GM19395 (cell line): ENCODE results near the gene TRIM24.
"Not testable (repeated sequence)": the region's sequence is repeated elsewhere in the genome, so short reads cannot be mapped to it uniquely, and the experiment has no call there.

Experiments used
- ATAC-seq: cut with Tn5 transposase; IDR thresholded peaks from one replicate; pipeline ENCODE4 v1.9.1; 2021; ENCODE audit warnings: mild to moderate bottlenecking, moderate library complexity; ENCODE audit not compliant: unreplicated experiment

The TRIM24 gene

DNA sequence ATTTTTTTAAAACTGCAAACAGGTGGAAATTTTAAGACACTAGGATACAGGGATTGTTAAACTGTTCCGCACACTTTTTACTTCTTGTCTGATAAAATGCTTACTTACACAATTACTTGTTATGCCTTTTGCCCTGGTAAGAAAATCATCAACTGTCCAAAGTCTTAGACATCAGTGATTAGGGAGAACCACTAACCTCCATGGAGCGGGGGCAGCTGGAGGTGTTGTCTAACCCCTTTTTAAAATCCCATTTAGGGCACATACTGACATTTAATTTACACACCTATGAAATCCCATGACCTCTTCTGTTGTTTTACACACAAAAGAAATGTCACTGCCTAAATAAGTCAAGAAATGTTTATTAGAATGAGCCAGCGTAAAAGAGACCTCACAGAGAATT, 65.7 kb downstream of the TRIM24 start:
- ATAC-seq: no peak

DNA sequence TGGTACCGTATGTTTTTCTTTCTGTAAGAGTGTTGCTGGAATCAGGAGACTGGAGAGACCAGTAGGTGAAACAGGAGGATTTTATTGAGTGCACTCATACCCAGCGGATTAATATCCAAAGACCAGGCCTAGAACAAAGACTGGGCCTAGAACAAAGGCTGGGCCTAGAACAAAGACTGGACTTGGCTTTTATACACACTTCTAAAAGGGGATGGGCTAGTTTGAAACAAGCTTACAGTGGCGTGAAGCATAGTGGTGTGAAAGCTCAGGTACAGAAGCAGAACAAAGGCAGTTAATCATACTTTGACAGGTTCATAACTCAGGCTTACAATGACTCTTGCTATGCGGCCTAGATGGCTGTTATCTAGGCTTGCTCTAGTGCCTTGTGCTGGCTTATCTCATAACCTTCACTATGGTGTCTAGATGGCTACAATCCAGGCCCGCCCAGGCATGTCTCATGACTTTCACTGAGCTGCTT, 67.7 kb downstream of the TRIM24 start:
- no peak for ATAC-seq

DNA sequence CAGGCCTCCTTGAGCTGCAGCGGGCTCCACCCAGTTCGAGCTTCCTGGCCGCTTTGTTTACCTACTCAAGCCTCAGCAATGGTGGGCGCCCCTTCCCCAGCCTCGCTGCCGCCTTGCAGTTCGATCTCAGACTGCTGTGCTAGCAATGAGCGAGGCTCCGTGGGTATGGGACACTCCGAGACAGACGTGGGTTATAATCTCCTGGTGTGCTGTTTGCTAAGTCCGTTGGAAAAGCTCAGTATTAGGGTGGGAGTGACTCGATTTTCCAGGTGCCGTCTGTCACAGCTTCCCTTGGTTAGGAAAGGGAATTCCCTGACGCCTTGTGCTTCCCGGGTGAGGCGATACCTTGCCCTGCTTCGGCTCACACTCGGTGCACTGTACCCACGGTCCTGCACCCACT, 76.8 kb downstream of the TRIM24 start:
- not testable (repeated sequence) for ATAC-seq

DNA sequence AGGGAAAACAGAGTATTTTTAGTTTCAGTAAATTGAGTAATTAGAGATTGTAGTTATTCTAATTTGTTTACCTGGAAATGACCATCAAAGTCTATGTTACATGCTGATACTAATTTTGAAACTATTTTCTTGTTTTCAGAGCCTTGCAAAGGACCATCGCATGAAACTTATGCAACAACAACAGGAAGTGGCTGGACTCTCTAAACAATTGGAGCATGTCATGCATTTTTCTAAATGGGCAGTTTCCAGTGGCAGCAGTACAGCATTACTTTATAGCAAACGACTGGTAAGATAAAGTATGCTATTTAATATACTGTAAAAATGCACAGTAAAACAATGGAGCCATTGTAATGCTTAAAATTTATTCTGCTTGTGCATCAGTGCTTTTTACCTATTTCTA, 78.5 kb downstream of the TRIM24 start:
- ATAC-seq: peak; percentile 47

DNA sequence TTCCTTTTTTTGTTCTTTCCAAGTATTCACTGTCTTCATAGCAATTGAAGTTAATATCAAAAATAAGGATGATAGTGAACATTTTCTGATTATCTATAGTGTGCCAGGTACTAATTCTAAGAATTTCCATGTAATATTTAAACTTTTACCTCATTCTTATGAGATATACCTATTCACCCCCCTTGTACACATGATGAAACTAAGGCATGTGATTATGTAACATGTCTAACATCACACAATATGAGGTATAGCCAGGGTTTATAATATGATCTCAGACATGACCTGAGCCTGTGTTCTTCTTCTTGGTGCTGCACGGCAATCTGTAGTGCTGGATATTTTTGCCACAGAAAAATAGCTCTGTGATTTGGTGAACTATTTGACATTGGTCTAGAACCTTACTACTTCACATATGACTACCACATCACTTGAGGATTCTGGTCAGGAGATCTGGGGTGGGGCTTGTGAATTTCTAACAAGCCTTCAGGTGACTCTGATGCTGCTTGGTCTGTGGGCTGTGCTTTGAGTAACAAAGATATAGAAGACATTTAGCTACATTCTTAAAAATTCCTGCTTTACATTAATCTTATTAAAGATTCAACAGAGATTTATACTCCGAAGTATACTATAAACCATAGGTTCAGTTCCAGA, 79.1 kb downstream of the TRIM24 start:
- ATAC-seq: no peak

DNA sequence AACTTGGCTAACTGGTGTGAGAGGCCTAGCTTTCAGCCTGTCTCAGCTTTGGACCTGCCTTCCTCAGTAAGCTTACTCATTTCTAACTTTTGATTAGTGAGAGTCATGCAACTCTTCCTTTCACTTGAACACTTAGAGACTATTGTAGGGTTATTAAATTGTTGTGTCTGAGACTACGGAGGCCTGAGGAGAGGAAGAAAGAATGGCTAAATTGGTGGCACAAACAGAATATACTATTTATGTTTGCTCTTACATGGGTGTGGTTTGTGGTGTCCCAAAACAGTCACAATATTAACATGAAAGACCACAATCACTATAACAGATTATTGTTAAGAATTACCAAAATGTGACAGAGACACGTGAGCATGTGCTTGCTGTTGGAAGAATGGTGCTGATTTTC, 82.1 kb downstream of the TRIM24 start:
- ATAC-seq: peak; percentile 94

DNA sequence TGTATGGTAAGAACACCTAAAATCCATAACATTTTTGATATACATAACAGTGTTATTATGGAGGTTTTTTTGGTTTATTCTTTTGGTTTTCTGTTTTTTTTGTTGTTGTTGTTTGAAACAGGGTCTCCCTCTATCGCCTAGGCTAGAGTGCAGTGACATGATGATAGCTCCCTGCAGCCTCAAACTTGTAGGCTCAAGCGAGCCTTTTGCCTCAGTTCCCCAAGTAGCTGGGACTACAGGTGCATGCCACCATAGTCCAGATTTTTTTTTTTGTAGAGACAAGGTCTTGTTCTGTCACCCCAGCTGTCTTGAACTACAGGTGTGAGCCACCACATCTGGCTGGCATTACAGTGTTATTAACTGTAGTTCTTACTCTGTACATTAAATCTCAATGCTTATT, 83.7 kb downstream of the TRIM24 start:
- no peak for ATAC-seq

DNA sequence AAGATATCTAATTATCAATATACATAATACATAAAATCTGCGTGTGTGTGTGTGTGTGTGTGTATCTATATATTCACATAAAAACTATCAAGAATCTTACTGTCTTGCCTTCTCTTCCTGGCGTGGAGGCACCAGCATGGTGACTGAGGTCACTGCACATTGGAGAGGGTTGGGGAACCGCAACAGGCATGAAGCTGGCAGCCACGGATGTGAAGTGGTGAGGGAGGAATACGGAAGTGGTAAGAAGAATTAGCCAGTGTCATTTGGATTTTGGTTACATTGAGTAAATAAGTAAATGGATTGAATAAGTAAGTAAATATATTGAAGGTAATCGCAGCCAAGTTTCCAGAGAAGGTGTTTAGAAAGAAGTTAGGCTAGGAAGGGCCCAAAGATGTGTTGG, 85.1 kb downstream of the TRIM24 start:
- no peak for ATAC-seq

DNA sequence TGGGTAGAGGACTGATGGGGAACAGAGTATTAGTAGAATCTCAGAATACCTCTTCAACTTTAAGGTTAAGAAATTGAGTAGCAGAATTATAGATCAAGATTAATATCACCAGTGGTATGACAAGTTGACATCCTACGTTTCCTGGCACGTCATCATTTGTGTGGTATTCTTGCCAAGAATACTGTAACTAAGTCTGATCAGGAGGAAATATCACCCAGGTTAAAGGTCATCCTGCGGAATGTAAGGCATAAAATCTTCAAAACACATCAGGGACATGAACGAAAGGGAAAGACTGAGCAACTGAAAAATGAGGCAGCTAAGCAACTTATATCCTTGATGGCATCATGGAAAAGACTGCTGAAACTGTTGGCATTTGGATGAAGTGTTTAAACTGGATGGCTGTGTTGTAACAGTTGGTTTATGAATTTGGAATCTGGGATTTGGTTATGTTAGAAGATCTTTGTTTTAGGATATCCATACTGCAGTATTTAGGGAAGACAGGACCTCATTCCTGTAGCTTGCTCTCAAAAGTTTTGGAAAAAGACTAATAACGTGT, 86.1 kb downstream of the TRIM24 start:
- no peak for ATAC-seq

DNA sequence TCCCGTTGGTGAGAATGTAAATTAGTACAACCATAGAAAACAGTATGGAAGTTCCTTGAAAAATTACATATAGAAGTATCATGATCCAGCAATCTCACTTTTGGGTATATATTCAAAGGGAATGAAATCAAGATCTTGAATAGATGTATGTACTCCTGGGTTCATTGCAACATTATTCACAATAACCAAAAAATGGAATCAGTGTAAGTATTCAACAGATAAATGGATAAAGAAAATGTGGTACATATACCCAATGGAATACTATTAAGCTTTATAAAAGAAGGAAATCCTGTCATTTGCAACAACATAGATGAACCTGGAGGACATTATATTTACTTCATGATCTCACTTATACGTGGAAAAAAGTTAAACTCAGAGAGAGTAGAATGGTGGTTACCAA, 86.8 kb downstream of the TRIM24 start:
- ATAC-seq: no peak

DNA sequence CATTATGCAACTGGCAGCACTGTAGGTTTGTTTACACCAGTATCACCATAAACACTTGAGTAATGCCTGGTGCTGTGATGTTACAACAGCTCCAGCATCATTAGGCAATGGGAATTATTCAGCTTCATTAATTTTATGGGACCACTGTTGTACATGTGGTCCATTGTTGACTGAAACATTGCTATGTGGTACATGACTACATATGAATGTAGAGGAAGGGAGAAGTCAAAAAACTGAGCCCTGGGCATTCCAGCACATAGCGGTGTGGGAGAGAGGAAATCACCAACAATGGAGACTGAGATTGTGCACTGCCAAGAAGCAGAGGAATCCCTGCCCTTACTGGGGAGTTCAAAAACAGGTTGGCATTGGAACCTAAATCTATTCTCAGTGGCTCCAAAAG, 89.0 kb downstream of the TRIM24 start:
- no peak for ATAC-seq

DNA sequence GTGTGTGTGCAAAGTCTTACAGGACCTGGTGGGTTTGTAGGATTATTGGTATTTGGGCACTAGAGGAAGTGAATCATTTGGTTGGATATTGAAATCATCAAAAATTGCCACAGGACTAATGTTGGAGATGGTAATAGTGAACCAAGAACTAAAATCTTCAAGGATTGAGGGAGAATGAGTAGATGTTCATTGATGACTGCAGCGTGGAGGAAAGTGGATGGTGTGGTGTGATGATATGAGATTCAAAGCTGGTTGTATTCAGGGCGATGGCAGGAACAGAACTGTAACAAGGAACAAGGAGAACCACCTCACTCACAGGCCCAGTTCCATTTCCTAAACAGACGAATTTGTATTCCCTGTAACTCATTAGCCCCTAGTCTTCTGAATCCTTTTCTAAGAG, 90.3 kb downstream of the TRIM24 start:
- ATAC-seq: no peak

DNA sequence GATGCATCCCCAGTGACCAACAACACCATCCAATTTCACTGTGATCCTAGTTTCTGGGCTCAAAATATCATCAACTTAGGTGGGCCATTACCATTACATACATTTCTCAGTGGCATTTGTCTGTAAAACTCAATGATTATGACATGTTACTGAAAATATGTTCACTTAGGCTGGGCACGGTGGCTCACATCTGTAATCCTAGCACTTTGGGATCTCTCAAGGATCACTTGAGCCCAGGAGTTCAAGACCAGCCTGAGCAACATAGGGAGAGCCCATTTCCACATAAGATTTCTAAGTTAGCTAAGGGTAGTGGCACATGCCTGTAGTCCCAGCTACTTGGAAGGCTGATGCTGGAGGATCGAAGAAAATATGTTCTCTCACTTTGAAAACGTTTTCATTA, 91.0 kb downstream of the TRIM24 start:
- no peak for ATAC-seq

DNA sequence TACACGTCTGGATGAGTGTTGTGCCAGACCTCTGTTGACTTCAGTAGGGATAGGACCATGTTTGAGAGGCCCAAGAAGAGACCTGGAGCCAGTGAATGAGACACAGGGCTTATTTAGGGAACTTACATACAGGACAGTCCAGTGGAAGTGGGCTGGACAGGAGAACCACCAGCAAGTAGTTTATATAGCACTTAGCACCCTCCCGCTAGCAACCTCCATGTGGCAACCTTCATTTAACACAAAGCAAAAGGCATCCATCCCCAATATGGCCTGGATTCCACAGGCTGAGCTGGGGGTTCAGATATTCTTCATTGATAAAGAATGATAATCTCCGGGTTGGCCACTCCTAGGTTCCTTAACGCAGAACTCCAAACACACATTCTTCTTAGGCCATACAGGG, 93.7 kb downstream of the TRIM24 start:
- ATAC-seq: no peak

DNA sequence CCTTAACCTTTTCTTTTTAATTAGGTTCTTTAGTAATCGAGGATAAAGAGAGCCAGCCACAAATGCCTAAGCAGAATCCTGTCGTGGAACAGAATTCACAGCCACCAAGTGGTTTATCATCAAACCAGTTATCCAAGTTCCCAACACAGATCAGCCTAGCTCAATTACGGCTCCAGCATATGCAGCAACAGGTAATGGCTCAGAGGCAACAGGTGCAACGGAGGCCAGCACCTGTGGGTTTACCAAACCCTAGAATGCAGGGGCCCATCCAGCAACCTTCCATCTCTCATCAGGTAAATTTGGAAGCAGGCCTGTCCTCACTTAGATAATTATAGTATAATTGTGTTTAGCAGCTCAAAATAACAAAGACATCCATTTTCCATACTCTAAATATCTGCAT, 94.6 kb downstream of the TRIM24 start:
- no peak for ATAC-seq

DNA sequence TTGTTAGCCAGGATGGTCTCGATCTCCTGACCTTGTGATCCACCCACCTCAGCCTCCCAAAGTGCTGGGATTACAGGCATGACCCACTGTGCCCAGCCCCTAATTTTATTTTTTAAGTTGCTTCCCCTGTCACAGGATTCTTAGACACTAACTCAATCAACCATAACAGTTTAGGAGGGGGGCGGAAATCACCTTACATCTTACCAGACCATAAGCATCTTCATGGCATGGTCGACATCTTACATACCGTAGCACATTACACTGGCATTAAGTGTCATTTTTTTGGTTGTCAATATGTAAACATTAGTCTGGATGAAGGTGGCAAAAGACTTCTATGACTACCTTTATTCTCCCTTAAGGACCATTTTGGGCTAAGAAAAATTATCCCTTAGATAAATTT, 95.6 kb downstream of the TRIM24 start:
- no peak for ATAC-seq

DNA sequence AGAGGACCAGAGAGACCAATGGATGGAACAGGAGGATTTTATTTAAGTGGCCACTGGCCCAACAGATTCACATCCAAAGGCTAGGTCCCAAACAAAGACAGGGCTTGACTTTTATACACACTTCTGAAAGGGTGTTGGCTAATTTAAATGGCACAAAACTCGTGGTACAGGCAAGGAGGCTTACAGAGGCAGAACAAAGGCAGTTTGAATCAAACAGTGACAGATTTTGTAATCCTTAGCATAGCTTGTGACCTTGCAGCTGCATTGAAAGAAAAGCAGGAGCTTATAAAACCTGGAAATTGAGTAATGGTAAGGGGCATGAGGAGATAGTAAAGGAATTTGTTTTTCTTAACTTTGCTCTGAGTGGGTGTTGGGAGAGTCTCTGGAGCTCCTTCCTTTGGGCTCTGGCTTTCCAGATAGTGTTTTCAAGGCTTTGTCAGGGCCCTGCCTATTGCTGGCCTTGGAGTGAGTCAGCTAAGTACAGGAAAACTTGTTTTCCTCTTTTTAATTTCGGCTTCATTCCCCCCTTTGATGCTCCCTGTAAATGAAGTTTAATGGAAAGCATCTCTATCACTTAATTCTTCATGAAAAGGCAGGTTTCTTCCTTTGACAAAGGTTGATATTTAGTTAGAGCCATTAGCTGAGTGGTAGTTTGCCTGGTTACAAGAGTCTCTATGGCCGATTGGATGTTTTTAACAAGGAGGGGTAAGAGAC, 96.9 kb downstream of the TRIM24 start:
- no peak for ATAC-seq

DNA sequence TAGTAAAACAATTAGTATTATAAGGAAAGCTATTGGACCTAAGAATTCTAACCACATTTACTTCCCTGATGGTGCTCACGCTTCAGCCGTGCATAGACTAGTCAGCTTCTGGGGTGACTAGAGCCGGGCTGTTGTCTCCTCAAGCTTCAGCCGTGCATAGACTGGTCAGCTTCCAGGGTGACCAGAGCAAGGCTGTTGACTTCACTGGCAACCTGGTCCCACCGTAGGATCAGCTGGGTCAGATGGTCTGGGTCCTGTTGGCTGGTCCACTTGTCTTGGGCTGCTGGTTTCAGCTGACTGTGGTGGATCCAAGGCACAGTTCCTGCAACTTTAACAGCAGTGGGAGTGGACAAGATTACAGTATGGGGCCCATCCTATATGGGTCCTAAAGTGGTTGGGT, 99.4 kb downstream of the TRIM24 start:
- ATAC-seq: no peak

DNA sequence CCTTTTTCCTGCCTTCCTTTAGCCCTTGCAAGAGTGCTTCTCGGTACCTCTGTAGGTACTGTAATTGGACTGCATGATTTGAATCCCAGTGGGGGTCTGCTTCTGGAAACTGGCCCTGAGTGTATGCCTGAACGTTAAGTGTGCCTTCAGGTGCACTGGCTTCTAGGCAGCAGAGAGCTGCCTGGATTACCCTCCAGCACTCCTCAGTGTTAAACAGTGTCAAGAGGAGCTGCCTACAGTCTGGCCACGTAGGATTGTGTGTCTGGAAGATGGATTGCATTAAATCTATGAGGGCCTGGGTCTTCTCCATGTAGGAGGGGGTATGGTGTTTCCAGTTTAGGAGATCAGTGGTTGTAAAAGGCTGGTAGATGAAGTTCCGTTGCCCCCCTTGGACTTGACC, 103.7 kb downstream of the TRIM24 start:
- ATAC-seq: no peak

DNA sequence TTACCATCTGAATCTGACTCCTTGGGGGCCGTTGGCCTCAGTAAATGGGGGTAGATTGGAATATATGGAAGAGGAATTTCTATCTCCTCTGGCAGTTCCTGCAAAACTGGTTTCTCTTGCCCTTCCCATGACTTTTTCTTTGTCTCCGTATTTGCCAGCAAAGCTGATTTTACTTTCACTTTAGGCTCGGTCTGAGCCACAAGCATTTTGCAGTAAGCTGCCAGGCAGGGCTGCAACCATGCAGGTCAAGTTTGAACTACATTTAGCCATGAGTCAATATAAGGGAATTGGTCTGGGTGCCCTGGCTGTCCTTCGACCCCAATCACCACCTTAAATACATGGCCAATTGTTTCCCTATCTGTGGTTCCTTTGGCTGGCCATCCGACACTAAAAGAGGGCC, 104.3 kb downstream of the TRIM24 start:
- ATAC-seq: no peak

DNA sequence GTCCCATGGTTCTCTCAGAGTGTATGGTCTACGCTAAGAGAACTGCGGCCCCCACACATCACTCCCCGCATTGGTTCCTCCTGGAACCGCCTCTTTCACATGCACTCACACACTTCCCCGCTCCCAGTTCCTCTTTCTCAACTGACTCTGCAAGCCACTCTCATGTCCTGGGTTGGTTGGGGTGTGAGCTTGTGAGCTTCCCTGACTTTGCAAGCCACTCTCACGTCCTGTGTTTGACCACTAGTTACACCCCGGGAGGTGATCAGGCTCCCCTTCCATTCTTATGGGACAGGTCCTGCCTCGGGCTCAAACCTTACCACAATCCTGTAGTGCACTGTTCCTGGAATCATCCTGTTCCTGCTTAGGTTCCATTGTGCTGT, 105.0 kb downstream of the TRIM24 start:
- no peak for ATAC-seq

DNA sequence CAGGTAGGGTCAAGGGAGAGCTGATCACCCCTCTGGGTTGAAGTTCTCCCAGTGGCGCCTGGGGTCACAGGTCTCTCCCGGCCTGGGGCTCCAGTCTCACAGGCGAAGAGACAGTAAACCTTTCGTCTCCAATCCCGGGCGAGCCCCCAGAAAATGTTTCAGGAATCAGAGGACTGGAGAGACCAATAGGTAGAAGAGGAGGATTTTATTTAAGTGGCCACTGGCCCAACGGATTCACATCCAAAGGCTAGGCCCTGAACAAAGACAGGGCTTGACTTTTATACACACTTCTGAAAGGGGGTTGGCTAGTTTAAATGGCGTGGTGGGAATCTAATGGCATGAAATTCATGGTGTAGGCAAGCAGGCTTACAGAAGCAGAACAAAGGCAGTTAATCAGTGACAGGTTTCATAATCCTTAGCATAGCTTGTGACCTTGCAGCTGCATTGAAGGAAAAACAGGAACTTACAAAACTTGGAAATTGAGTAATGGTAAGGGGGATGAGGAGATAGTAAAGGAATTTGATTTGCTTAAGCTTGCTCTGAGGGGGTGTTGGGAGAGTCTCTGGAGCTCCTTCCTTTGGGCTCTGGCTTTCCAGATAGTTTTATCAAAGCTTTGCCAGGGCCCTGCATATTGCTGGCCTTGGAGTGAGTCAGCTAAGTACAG, 105.5 kb downstream of the TRIM24 start:
- no peak for ATAC-seq
